ENCODE measurements around the gene HSD17B1. TPM values are rescaled to one million over a fixed set of nuclear protein-coding genes. Genes with fewer than 3 reads are reported as not detected.
"Not testable (repeated sequence)": the region's sequence is repeated elsewhere in the genome, so short reads cannot be mapped to it uniquely, and the experiment has no call there.

Gene HSD17B1
- total RNA-seq, 1 experiment from 2014 or later = 1.5 TPM

DNA sequence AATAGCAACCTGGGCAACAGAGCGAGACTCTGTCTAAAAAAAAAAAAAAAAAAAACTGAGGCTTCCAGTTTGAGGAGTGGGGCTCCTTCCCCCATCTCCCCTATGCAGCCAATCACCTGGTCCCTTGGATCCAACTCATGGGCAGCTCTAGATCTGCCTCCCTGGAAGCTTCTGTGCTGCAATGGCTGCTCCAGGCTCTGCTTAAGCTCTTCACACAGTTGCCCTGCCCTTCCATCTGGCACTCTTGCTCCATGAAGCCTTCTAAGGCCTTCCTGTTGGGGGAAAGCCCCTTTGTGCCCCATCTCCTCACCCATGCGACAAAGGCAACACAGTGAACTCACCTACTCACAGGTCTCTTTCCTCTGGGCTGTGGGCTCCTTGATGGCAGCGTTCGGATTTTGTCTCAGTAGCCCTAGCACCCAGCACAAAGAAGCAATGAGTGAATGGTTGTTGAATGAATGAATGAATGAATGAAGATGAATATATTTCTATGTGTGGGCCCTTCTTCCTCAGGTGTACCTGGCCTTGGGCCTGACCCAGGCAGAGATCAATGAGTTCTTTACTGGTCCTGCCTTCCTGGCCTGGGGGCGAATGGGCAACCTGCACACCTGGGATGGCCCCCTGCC, 14.8 kb upstream of the HSD17B1 start:
- DNase-seq (ENCODE audit: low spot score) (no peak), ATAC-seq (no peak)
- ChIA-PET CTCF (interaction anchor here (2.9 to 7.1 kb wide), 2 partner anchors 10 to 11 kb away, joined by 36 to 65 read pairs; no protein-coding TSS in a partner anchor), POLR2A (no interaction called here)
- H3K9me3 Mint-ChIP-seq = no peaks in the 10 kb centered on the region
- H3K4me1 Mint-ChIP-seq = peaks cover 27% of the 10 kb centered on the region
- H3K36me3 Mint-ChIP-seq = peaks cover 12% of the 10 kb centered on the region; the same call in 1 of the 2 replicates
- no peak for TF ChIP-seq ZMAT4 (CRISPR knock-in tag; IDR thresholded peaks at IDR 0.05)
- TF ChIP-seq ZNF138 (CRISPR knock-in tag; conservative IDR thresholded peaks at IDR 0.05) = no peak
- no peak for TF ChIP-seq TEAD1 (CRISPR knock-in tag; IDR thresholded peaks at IDR 0.05)
- peak overlapping the region; percentile 74 for H3K4me3 Mint-ChIP-seq
- H3K27ac Mint-ChIP-seq = peak overlapping the region; percentile 62
- peaks cover 11% of the 10 kb centered on the region for H3K27me3 Mint-ChIP-seq (ENCODE audit: low read depth)

DNA sequence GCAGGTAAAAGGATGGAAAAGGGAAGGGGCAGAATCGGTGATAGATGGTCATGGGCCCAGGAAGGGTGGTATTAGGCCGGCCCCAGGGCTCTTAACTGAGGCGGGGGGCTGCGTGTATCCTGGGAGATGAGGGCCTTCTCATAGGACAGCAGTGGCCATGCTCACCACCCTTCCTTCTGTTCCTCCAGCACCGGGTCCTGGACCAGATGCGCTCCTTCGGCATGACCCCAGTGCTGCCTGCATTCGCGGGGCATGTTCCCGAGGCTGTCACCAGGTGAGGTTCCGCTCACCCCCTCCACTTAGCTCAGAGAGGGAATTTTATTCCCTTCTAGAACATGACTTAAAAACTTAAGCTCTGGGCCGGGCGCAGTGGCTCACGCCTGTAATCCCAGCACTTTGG, 14.2 kb upstream of the HSD17B1 start:
- Mint-ChIP-seq H3K9me3 (no peaks in the 10 kb centered on the region), H3K27me3 (ENCODE audit: low read depth) (peaks cover 6% of the 10 kb centered on the region), H3K4me1 (peaks cover 27% of the 10 kb centered on the region), H3K27ac (no peak overlapping the region), H3K36me3 (peaks cover 12% of the 10 kb centered on the region; the same call in 1 of the 2 replicates), H3K4me3 (no peak overlapping the region)
- DNase-seq (ENCODE audit: low spot score) (no peak), ATAC-seq (no peak)
- ChIA-PET CTCF (interaction anchor here (7.1 kb wide), 1 partner anchor 10 kb away, joined by 65 read pairs; no protein-coding TSS in a partner anchor), POLR2A (interaction anchor here (0.5 kb wide), 1 partner anchor 70 kb away, joined by 13 read pairs; no protein-coding TSS in a partner anchor)
- TF ChIP-seq USF2 (CRISPR knock-in tag; IDR thresholded peaks at IDR 0.05) = no peak
- TF ChIP-seq ZNF532 (CRISPR knock-in tag; IDR thresholded peaks at IDR 0.05; ENCODE audit: borderline replicate concordance) = no peak
- TF ChIP-seq ZNF396 (CRISPR knock-in tag; IDR thresholded peaks at IDR 0.05; ENCODE audit: borderline replicate concordance) = no peak
- no peak for TF ChIP-seq CREM (CRISPR knock-in tag; IDR thresholded peaks at IDR 0.05)
- no peak for TF ChIP-seq SP1 (CRISPR knock-in tag; conservative IDR thresholded peaks at IDR 0.05)
- TF ChIP-seq, protein P1, sequence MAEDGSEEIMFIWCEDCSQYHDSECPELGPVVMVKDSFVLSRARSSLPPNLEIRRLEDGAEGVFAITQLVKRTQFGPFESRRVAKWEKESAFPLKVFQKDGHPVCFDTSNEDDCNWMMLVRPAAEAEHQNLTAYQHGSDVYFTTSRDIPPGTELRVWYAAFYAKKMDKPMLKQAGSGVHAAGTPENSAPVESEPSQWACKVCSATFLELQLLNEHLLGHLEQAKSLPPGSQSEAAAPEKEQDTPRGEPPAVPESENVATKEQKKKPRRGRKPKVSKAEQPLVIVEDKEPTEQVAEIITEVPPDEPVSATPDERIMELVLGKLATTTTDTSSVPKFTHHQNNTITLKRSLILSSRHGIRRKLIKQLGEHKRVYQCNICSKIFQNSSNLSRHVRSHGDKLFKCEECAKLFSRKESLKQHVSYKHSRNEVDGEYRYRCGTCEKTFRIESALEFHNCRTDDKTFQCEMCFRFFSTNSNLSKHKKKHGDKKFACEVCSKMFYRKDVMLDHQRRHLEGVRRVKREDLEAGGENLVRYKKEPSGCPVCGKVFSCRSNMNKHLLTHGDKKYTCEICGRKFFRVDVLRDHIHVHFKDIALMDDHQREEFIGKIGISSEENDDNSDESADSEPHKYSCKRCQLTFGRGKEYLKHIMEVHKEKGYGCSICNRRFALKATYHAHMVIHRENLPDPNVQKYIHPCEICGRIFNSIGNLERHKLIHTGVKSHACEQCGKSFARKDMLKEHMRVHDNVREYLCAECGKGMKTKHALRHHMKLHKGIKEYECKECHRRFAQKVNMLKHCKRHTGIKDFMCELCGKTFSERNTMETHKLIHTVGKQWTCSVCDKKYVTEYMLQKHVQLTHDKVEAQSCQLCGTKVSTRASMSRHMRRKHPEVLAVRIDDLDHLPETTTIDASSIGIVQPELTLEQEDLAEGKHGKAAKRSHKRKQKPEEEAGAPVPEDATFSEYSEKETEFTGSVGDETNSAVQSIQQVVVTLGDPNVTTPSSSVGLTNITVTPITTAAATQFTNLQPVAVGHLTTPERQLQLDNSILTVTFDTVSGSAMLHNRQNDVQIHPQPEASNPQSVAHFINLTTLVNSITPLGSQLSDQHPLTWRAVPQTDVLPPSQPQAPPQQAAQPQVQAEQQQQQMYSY (CRISPR knock-in tag; IDR thresholded peaks at IDR 0.05) = no peak
- TF ChIP-seq, protein P2, sequence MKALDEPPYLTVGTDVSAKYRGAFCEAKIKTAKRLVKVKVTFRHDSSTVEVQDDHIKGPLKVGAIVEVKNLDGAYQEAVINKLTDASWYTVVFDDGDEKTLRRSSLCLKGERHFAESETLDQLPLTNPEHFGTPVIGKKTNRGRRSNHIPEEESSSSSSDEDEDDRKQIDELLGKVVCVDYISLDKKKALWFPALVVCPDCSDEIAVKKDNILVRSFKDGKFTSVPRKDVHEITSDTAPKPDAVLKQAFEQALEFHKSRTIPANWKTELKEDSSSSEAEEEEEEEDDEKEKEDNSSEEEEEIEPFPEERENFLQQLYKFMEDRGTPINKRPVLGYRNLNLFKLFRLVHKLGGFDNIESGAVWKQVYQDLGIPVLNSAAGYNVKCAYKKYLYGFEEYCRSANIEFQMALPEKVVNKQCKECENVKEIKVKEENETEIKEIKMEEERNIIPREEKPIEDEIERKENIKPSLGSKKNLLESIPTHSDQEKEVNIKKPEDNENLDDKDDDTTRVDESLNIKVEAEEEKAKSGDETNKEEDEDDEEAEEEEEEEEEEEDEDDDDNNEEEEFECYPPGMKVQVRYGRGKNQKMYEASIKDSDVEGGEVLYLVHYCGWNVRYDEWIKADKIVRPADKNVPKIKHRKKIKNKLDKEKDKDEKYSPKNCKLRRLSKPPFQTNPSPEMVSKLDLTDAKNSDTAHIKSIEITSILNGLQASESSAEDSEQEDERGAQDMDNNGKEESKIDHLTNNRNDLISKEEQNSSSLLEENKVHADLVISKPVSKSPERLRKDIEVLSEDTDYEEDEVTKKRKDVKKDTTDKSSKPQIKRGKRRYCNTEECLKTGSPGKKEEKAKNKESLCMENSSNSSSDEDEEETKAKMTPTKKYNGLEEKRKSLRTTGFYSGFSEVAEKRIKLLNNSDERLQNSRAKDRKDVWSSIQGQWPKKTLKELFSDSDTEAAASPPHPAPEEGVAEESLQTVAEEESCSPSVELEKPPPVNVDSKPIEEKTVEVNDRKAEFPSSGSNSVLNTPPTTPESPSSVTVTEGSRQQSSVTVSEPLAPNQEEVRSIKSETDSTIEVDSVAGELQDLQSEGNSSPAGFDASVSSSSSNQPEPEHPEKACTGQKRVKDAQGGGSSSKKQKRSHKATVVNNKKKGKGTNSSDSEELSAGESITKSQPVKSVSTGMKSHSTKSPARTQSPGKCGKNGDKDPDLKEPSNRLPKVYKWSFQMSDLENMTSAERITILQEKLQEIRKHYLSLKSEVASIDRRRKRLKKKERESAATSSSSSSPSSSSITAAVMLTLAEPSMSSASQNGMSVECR (CRISPR knock-in tag; IDR thresholded peaks at IDR 0.05; ENCODE audit: borderline replicate concordance) = no peak
- TF ChIP-seq ZNF263 (CRISPR knock-in tag; IDR thresholded peaks at IDR 0.05; ENCODE audit: low read depth) = no peak

DNA sequence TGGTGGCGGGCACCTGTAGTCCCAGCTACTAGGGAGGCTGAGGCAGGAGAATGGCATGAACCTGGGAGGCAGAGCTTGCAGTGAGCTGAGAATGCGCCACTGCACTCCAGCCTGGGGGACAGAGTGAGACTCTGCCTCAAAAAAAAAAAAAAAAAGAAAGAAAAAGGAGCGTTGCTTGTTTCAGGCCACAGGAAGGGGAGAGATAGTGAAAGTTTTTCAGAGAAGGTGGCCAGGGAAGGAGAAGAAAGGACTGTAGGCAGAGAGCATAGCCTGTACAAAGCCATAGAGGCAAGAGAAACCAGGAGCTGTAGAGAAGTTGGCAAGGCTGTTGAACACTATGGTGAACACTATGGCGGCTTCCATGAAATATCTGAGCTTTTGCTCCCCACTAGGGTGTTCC, 12.2 kb upstream of the HSD17B1 start:
- ChIA-PET POLR2A (interaction anchor here (0.6 kb wide), 1 partner anchor 196 kb away, joined by 3 read pairs; no protein-coding TSS in a partner anchor), CTCF (interaction anchor here (2.4 to 3.2 kb wide), 2 partner anchors 13 to 23 kb away, joined by 6 to 13 read pairs; no protein-coding TSS in a partner anchor)
- H3K4me3 Mint-ChIP-seq; H3K27ac Mint-ChIP-seq; H3K9me3 Mint-ChIP-seq; DNase-seq (ENCODE audit: low spot score); ATAC-seq; H3K27me3 Mint-ChIP-seq (ENCODE audit: low read depth): not testable (repeated sequence)
- Mint-ChIP-seq H3K4me1 (peaks cover 18% of the 10 kb centered on the region), H3K36me3 (peaks cover 12% of the 10 kb centered on the region; the same call in 1 of the 2 replicates)
